ENCODE data around the gene CPB2.

DNA sequence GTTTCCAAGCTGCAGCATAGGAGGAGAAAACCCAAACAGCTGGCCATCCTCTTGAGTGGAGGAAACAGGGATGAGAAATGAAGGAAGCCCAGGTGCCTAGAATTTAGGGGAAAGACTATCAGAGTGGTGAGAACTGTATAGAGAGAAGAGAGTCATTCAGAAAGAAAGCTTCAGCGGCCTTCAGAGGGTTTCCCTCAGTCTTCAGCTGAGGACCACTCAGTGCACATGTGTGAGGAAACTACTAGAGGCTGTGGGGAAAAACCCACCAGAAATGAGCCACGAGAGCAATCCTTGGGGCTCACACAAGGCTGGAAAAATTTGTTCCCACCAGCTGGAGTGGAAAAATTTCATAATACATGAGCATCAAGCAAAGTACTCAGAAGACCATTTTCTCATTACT, 35.2 kb upstream of the CPB2 start:
- no peak for TF ChIP-seq CTCF (IDR thresholded peaks at IDR 0.05; ENCODE audit: borderline replicate concordance, extremely low read depth, low read length, poor library complexity, severe bottlenecking)
- TF ChIP-seq EZH2 (IDR thresholded peaks at IDR 0.05; ENCODE audit: borderline replicate concordance, low read depth, low read length, severe bottlenecking), result no peak

All from DND-41 (cell line).